ENCODE data around the gene VPS13A.

DNA sequence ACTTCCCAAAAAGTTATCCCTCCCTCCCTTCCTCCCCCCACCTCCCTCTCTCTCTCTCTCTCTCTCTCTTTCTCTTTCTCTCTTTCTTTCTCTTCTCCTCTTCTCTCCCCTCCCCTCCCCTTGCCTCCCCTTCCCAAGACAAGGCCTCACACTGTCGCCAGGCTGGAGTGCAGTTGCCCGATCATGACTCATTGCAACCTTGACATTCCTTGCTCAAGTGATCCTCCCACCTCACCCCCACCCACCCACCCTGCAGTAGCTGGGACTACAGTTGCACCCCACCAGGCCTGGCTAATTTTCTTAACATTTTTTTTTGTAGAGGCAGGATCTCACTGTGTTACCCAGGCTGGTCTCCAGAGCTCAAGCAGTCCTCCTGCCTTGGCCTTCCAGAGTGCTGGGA is 32.8 kb downstream of the VPS13A start:
- TF ChIP-seq EP300 (IDR thresholded peaks at IDR 0.05; ENCODE audit: borderline replicate concordance) (no peak), YY1 (IDR thresholded peaks at IDR 0.05; ENCODE audit: low read depth) (no peak), CEBPB (IDR thresholded peaks at IDR 0.05) (no peak)
- TF ChIP-seq, protein P1, sequence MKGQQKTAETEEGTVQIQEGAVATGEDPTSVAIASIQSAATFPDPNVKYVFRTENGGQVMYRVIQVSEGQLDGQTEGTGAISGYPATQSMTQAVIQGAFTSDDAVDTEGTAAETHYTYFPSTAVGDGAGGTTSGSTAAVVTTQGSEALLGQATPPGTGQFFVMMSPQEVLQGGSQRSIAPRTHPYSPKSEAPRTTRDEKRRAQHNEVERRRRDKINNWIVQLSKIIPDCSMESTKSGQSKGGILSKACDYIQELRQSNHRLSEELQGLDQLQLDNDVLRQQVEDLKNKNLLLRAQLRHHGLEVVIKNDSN (IDR thresholded peaks at IDR 0.05), result no peak
